Skeletal muscle tissue (tissue), 4 donors: Measurements from ENCODE around the gene CD276. TPM values are rescaled to one million over a fixed set of nuclear protein-coding genes. Genes with fewer than 3 reads are reported as not detected.
A peak's percentile ranks its signal among the peaks of the same experiment; 100 is the strongest.
"Not testable (repeated sequence)": the region's sequence is repeated elsewhere in the genome, so short reads cannot be mapped to it uniquely, and the experiment has no call there.

Experiments
- H3K27ac ChIP-seq: one replicate; pipeline ENCODE4 v1.7.0; 2013; ENCODE audit warnings: mild to moderate bottlenecking, low read depth, low read length, inconsistent platforms
- H3K27me3 ChIP-seq, 3 donors: one replicate each; pipeline ENCODE4 v1.7.0; 2013; ENCODE audit warnings: low read length in 3 of 3; ENCODE audit not compliant: control insufficient read depth in 3 of 3, insufficient read depth in 3 of 3
- H3K36me3 ChIP-seq, 3 donors: one replicate each; pipeline ENCODE4 v1.7.0; 2013; ENCODE audit warnings: low read length in 3 of 3; ENCODE audit not compliant: control insufficient read depth in 3 of 3, insufficient read depth in 3 of 3
- H3K4me1 ChIP-seq, 3 donors: one replicate each; pipeline ENCODE4 v1.7.0; 2013; ENCODE audit warnings: low read length in 3 of 3, mild to moderate bottlenecking in 3 of 3; ENCODE audit not compliant: control insufficient read depth in 3 of 3, insufficient read depth in 3 of 3
- H3K4me3 ChIP-seq, 3 donors: one replicate each; pipeline ENCODE4 v1.7.0; 2013; ENCODE audit warnings: low read length in 3 of 3
- H3K9ac ChIP-seq, 3 donors: one replicate each; pipeline ENCODE4 v1.7.0; 2013; ENCODE audit warnings: low read length in 3 of 3, mild to moderate bottlenecking in 3 of 3, moderate library complexity in 2 of 3, low read depth in 1 of 3
- H3K9me3 ChIP-seq, 3 donors: one replicate each; pipeline ENCODE4 v1.7.0; 2013; ENCODE audit warnings: low read length in 3 of 3; ENCODE audit not compliant: control insufficient read depth in 3 of 3
- total RNA-seq: library from RNA; depleted of rRNA; stranded (reverse); fragments of >200 nt; gene quantifications from one replicate; pipeline ENCODE4 v1.2.3, GENCODE V29; 2014
- donor health status: Osteomylitis.

Gene CD276
- total RNA-seq, 1 donor from 2014 or later: 40.7 TPM

- H3K4me3 ChIP-seq: no peak overlapping the region
- no peak overlapping the region for H3K9ac ChIP-seq
- H3K27me3 ChIP-seq: peaks cover 0 to 4% (median 0%) of the 10 kb centered on the region in 3 donors
- peaks cover 4 to 10% (median 9%) of the 10 kb centered on the region in 3 donors for H3K36me3 ChIP-seq
- H3K27ac ChIP-seq: no peak overlapping the region
- peaks cover 4 to 17% (median 14%) of the 10 kb centered on the region in 3 donors for H3K4me1 ChIP-seq
- no peaks in the 10 kb centered on the region for H3K9me3 ChIP-seq
Measured at GRCh38 chr15:73717802-73718201, 33.6 kb downstream of the CD276 start.

DNA sequence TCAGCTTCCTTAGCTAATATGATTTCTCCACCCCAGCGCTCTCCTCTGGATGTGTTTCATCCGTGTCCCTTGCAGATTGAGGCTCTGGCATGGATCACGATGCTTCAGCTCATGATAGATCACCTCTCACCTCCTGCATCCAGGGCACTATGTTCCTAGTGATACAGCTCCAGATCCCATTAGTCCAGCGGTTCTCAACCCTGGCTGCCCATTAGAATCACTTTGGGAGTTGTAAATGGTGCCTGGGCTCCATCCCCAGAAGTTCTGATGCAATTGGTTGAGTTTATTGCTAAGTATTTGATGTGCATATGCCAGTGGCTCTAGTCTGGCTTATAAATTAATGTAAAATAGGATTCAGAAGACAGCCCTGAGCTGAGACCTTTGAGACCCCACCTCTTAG, 34.5 kb downstream of the CD276 start:
- no peaks in the 10 kb centered on the region for H3K9me3 ChIP-seq
- H3K27ac ChIP-seq: no peak overlapping the region
- peaks cover 0 to 7% (median 0%) of the 10 kb centered on the region in 3 donors for H3K27me3 ChIP-seq
- H3K4me1 ChIP-seq: peaks cover 4 to 17% (median 14%) of the 10 kb centered on the region in 3 donors
- H3K9ac ChIP-seq: no peak overlapping the region
- H3K36me3 ChIP-seq: peaks cover 0 to 2% (median under 1%) of the 10 kb centered on the region in 3 donors
- H3K4me3 ChIP-seq: no peak overlapping the region

DNA sequence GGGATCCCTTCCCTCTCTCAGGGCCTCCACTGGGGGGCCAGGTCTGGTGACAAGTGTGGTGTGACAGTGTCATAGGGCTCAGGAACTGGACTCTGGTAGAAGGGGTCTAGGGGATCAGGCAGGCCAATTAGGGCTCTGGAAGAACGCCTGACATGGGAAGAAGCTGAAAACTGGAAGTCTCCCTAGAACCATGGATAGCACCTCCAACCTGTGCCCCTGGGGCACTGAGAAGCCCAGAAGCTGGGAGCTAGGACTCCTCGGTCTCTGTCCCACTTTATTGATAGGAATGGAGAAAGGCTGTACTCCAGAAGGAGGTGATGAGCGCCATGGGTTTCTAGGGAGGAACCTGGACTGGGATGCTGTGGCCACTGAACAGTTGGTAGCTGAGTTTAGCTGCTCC, 38.2 kb downstream of the CD276 start:
- H3K27me3 ChIP-seq: peaks cover 0 to 10% (median 3%) of the 10 kb centered on the region in 3 donors
- no peak overlapping the region for H3K27ac ChIP-seq
- no peak overlapping the region for H3K9ac ChIP-seq
- H3K4me3 ChIP-seq: no peak overlapping the region
- H3K9me3 ChIP-seq: no peaks in the 10 kb centered on the region
- H3K4me1 ChIP-seq: peaks cover 0 to 5% (median 0%) of the 10 kb centered on the region in 3 donors
- no peaks in the 10 kb centered on the region for H3K36me3 ChIP-seq

DNA sequence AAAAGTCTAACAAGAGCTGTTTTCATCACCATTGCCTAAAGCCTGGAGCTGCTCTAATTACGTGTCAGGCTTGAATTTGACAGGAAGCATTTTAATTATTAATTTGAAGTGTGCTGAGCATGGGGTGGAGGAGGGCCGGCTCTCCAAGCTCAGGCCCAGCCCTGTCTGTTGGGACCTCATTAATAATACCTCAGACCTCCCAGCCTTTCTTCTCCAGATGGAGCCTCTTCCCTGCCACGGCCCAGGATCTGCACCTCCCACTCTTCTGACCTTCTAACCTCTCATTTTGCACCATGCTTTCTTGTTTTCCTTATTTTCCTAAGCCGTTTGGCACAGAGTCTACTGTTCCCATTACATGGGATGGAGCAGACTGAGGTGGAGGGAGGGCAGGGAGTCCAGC, 39.0 kb downstream of the CD276 start:
- H3K27me3 ChIP-seq: peaks cover 0 to 10% (median 3%) of the 10 kb centered on the region in 3 donors
- H3K4me1 ChIP-seq: peaks cover 0 to 10% (median 0%) of the 10 kb centered on the region in 3 donors
- H3K27ac ChIP-seq: no peak overlapping the region
- no peak overlapping the region for H3K9ac ChIP-seq
- H3K36me3 ChIP-seq: no peaks in the 10 kb centered on the region
- H3K4me3 ChIP-seq: no peak overlapping the region
- H3K9me3 ChIP-seq: no peaks in the 10 kb centered on the region

DNA sequence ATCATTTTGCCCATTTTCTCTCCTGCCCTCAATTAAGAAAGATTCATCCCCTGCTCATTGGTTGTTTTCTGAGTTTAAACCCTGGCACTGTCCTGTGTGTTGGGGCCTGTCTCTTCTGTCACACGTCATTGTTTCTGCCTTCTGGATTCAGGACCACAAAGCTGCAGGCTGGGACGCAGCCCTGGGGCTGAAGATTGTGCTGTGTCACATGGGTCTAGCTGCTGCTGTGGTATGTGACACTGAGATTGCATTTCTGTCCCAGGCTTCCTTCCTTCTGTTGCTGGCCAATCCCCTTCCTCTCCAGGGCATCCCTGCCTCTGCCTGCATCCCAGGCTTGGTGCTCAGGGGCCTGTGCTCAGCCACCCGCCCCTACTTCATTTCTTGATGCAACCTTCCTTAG, 40.0 kb downstream of the CD276 start:
- peaks cover 0 to 10% (median 7%) of the 10 kb centered on the region in 3 donors for H3K27me3 ChIP-seq
- H3K27ac ChIP-seq: no peak overlapping the region
- no peak overlapping the region for H3K4me3 ChIP-seq
- no peaks in the 10 kb centered on the region for H3K36me3 ChIP-seq
- no peaks in the 10 kb centered on the region for H3K9me3 ChIP-seq
- H3K4me1 ChIP-seq: peaks cover 0 to 8% (median 0%) of the 10 kb centered on the region in 3 donors
- H3K9ac ChIP-seq: no peak overlapping the region

DNA sequence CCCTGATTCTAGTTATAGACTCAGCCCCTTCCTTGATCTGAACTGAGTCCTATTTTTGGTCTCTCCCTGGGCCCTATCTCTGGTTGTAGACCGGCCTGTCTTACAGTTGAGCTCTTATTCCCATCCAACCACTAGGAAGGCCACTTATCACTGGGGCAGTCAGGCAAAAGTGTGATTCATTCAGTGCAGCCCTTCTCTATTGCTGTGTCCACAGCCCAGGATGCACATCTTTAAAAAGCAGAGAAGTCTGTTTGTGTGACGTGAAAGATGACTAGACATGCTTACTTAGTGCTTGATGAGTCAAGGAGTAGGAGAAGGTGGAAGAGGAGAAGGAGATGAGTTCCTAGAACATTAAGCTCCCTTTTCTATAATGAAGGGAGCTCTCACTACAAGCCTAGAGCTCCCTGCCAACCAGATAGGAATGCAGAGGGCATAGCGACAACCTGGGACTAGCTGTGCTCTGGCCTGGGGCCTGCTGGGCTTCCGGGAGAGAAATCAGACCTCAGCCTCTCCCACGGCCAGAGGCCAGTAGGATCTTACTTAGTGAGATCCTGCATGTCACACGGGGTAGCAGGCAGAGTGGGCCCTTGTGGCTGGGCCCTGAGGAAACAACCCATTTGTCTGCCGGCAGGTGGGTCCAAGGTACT, 43.3 kb downstream of the CD276 start:
- H3K27ac ChIP-seq: no peak overlapping the region

GRCh38 chr15:73732051-73732450, 47.9 kb downstream of the CD276 start:
- H3K4me3 ChIP-seq, H3K9ac ChIP-seq, H3K36me3 ChIP-seq, H3K9me3 ChIP-seq, H3K4me1 ChIP-seq, H3K27ac ChIP-seq: not testable (repeated sequence)
- peaks cover 5 to 31% (median 29%) of the 10 kb centered on the region in 3 donors for H3K27me3 ChIP-seq

More for the DNA sequence above, 43.3 kb downstream of the CD276 start:
- H3K4me1 ChIP-seq: peaks cover 0 to 4% (median 0%) of the 10 kb centered on the region in 3 donors
- no peaks in the 10 kb centered on the region for H3K9me3 ChIP-seq
- no peak overlapping the region for H3K4me3 ChIP-seq
- peaks cover 0 to 7% (median 6%) of the 10 kb centered on the region in 3 donors for H3K27me3 ChIP-seq
- no peaks in the 10 kb centered on the region for H3K36me3 ChIP-seq
- peak overlapping the region in 1 of 3 donors; percentile 28 for H3K9ac ChIP-seq

DNA sequence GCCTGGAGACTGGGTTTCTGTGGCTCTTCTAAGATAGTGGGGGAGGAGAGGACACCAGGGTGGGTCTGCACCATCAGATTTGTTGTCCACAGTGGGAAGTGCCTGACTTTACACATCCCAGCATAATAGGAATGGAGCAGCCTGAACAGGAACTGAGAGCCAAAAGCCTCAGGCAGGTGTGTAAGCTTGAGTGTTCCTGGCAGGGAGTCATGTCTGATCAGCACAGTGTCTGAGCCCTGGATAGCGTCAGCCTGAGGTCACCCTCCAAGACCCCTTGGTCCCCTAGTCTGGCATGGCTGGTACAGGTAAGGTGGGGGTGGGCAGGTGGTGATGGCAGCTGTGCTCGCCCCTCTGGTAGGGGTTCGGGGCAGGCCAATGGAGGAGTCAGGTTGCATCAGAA, 48.7 kb downstream of the CD276 start:
- Histone ChIP-seq H3K4me1 (no peaks in the 10 kb centered on the region), H3K4me3 (no peak overlapping the region), H3K27ac (no peak overlapping the region), H3K36me3 (no peaks in the 10 kb centered on the region), H3K27me3 (peaks cover 5 to 39% (median 29%) of the 10 kb centered on the region in 3 donors), H3K9me3 (no peaks in the 10 kb centered on the region), H3K9ac (no peak overlapping the region)

DNA sequence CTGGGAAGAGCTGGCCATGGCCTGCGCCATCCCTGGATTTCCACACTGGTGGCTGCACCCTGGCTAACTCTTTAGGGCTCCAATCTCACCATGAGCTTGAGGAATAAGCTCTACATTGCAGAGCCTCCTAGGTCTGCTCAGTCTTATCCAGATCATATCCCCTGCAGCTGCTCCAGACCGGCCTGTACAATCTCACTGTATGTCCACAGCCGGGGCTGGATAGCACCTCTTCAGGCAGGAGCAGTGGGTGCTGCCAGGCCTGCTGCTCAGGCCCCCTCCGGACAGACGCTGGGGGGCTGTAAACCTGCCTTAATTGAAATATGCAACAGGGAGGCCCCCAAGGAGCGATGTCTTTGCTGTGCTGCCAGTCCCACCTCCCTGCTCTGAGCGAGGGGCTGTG, 53.4 kb downstream of the CD276 start:
- no peak overlapping the region for H3K27ac ChIP-seq
- H3K36me3 ChIP-seq: no peaks in the 10 kb centered on the region

DNA sequence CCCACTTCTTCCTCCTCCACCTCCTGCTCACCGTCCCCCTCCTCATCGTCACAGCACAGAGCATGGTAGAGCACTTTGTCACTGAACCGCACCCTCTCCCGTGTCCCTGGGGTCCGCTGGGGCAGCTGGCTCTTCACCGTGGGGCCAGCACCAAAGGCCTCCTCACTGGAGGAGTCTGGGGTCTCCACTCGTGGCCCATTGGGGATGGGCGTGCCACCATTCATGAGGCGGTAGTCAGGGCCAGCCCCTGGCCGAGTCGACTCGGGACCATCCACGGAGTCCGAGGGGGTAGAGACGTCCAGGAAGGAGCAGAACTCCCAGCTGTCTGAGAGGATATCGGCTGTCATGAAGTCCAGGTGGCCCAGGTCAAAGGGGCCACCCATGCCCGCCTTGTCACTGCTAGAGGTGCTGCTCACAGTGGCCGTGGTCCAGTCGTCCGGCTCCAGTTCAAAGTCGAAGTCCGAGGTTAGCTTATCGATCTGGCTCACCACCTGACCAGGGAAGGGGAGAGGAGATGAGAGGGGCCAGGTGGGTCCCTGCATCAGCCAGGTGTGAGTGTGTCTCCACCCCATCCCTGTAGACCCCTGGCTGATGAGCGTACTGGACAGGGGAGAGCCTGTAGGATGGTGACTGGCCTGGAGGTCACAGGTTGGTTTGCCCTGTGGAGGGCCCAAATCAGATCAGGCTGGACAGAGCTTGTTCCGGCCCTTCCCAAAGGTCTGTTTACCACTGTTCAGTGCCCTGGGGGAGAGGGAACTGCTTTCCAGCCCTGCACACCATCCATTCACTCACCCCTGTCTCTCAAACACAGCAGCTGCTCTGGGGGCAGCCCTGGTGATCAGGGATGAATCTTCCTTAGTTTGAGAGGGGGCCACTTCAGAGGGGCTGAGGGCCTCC, 56.2 kb downstream of the CD276 start:
- Histone ChIP-seq H3K27ac (no peak overlapping the region), H3K36me3 (no peaks in the 10 kb centered on the region), H3K9me3 (no peaks in the 10 kb centered on the region), H3K4me1 (peaks cover 4 to 5% (median 4%) of the 10 kb centered on the region in 3 donors), H3K4me3 (no peak overlapping the region), H3K27me3 (peaks cover 14 to 58% (median 15%) of the 10 kb centered on the region in 3 donors), H3K9ac (no peak overlapping the region)

More for the DNA sequence above, 53.4 kb downstream of the CD276 start:
- no peaks in the 10 kb centered on the region for H3K9me3 ChIP-seq
- H3K9ac ChIP-seq: no peak overlapping the region
- H3K27me3 ChIP-seq: peaks cover 5 to 67% (median 30%) of the 10 kb centered on the region in 3 donors
- no peaks in the 10 kb centered on the region for H3K4me1 ChIP-seq
- H3K4me3 ChIP-seq: no peak overlapping the region
